SU-DHL-6 (cell line): Measurements from ENCODE around the gene MPC2.

Source experiments
- EZH2phosphoT487 ChIP-seq: fragments of 200-600 bp; sonication (generic), shearing (Covaris generic); conservative IDR thresholded peaks from 2 replicates; pipeline ENCODE4 v1.6.1; 2018; ENCODE audit warnings: mild to moderate bottlenecking, antibody characterized with exemption, low read length, moderate library complexity, mixed read lengths
- TF ChIP-seq, protein P1 (sequence below): fragments of 200-600 bp; sonication (generic); IDR thresholded peaks from one replicate; pipeline ENCODE4 v1.5.1; 2017; ENCODE audit warnings: antibody characterized with exemption, mild to moderate bottlenecking, low read length, moderate library complexity; ENCODE audit not compliant: insufficient read depth, poor library complexity, severe bottlenecking

DNA sequence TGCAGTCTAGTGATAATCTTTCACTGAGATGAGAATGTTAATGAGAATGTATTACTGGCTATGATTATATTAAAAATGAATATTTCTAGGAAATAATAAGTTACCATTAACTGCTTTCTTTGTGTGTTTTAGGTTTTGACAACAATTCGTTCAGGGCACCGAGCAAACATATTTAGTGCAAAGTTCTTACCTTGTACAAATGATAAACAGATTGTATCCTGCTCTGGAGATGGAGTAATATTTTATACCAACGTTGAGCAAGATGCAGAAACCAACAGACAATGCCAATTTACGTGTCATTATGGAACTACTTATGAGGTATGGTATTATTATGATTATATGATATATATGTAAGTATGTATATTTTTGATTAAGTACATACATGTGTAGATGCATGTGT lies 37.8 kb upstream of the MPC2 start:
- TF ChIP-seq, protein P1, sequence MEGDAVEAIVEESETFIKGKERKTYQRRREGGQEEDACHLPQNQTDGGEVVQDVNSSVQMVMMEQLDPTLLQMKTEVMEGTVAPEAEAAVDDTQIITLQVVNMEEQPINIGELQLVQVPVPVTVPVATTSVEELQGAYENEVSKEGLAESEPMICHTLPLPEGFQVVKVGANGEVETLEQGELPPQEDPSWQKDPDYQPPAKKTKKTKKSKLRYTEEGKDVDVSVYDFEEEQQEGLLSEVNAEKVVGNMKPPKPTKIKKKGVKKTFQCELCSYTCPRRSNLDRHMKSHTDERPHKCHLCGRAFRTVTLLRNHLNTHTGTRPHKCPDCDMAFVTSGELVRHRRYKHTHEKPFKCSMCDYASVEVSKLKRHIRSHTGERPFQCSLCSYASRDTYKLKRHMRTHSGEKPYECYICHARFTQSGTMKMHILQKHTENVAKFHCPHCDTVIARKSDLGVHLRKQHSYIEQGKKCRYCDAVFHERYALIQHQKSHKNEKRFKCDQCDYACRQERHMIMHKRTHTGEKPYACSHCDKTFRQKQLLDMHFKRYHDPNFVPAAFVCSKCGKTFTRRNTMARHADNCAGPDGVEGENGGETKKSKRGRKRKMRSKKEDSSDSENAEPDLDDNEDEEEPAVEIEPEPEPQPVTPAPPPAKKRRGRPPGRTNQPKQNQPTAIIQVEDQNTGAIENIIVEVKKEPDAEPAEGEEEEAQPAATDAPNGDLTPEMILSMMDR = no peak
- no peak for TF ChIP-seq EZH2phosphoT487
